ENCODE measurements around the gene FAM187B. TPM values are rescaled to one million over a fixed set of nuclear protein-coding genes. Genes with fewer than 3 reads are reported as not detected.

Gene FAM187B
- total RNA-seq, 3 donors from 2014 or later = not detected

DNA sequence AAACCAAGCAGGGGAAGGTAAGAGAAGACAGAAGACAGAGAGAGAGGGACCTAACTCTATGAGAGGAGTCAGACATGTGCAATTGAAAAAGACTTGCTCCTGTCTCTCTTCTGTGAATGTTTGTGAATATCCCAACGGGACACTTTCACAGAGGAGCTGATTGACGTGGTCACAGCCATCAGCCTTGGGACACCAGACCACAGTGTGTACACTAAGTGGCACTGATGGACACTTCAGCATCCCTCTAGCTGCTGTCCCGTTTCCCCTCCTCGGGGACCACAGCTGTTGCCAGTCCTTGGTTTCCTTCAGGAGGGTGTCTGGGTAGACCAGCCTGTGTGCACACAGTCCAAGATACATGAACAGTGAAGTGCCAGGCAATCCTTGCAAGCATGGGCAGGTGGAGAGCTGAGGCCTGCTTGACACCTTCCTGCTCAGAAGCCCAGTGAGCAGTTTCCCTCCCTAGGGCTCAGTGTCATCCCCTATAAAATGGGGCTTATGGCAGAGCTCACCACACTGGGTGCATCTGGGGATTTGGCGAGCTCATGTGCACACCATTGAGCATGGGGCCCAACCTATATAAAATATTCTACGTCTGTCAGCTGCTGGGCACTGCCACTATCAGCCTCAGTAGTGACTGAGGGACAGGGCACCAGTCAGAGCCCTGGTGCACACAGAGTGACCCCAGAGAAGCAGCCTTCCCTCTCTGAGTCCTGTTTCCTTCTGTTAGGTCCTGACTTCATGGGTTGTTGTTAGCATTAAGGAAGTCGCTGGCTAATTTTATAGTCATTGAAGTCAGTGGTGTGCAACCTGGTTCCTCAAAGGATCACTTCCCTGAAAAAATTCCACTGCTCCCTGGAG is 36.0 kb upstream of the FAM187B start:
- no peaks in the 10 kb centered on the region for H3K9me3 ChIP-seq
- TF ChIP-seq, protein P1, sequence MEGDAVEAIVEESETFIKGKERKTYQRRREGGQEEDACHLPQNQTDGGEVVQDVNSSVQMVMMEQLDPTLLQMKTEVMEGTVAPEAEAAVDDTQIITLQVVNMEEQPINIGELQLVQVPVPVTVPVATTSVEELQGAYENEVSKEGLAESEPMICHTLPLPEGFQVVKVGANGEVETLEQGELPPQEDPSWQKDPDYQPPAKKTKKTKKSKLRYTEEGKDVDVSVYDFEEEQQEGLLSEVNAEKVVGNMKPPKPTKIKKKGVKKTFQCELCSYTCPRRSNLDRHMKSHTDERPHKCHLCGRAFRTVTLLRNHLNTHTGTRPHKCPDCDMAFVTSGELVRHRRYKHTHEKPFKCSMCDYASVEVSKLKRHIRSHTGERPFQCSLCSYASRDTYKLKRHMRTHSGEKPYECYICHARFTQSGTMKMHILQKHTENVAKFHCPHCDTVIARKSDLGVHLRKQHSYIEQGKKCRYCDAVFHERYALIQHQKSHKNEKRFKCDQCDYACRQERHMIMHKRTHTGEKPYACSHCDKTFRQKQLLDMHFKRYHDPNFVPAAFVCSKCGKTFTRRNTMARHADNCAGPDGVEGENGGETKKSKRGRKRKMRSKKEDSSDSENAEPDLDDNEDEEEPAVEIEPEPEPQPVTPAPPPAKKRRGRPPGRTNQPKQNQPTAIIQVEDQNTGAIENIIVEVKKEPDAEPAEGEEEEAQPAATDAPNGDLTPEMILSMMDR (IDR thresholded peaks at IDR 0.05) = no peak
- H3K4me1 ChIP-seq (ENCODE audit: low read depth) = peaks cover 13% of the 10 kb centered on the region
- no peak overlapping the region for H3K4me3 ChIP-seq
- intact Hi-C loops (cut with DNase I, micrococcal nuclease) = no loop called here
- peak in 2 of 3 donors; percentile 15 to 17 for DNase-seq
- H3K36me3 ChIP-seq (ENCODE audit: low read depth) = no peaks in the 10 kb centered on the region
- ATAC-seq = no peak

DNA sequence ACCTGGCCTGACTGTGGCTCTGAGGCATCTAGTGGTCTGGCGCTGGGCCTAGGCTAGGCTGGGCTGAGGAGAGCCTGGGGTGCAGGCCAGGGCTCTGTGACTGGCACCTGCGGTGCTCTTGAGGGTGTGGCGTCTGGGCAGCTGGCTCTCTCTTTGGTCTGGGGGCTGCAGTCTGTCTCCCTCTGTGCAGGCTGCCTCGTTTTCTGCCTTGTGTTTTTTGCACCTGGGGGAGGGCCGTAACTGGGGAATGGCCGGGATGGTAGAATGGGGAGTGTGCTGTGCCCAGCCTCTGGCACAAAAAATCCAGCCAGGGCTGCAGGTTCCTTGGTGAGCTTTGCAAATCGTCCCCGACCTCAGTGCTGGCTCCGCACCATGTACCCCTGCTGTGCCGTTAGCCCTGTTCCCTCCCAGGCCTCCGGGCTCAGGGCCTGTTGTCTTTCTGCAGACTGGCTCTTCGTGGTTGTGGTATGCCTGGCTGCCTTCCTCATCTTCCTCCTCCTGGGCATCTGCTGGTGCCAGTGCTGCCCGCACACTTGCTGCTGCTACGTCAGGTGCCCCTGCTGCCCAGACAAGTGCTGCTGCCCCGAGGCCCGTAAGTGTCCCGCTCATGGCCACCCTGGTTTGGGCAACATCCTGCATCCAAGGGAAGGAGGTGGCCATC is 33.7 kb upstream of the FAM187B start:
- Histone ChIP-seq H3K4me3 (no peak overlapping the region), H3K36me3 (ENCODE audit: low read depth) (no peaks in the 10 kb centered on the region), H3K9me3 (no peaks in the 10 kb centered on the region), H3K4me1 (ENCODE audit: low read depth) (peaks cover 13% of the 10 kb centered on the region)
- peak in 1 of 3 donors; percentile 24 for DNase-seq
- TF ChIP-seq, protein P1 (IDR thresholded peaks at IDR 0.05) = no peak
- ATAC-seq = no peak
- intact Hi-C loops (cut with DNase I, micrococcal nuclease) = no loop called here

DNA sequence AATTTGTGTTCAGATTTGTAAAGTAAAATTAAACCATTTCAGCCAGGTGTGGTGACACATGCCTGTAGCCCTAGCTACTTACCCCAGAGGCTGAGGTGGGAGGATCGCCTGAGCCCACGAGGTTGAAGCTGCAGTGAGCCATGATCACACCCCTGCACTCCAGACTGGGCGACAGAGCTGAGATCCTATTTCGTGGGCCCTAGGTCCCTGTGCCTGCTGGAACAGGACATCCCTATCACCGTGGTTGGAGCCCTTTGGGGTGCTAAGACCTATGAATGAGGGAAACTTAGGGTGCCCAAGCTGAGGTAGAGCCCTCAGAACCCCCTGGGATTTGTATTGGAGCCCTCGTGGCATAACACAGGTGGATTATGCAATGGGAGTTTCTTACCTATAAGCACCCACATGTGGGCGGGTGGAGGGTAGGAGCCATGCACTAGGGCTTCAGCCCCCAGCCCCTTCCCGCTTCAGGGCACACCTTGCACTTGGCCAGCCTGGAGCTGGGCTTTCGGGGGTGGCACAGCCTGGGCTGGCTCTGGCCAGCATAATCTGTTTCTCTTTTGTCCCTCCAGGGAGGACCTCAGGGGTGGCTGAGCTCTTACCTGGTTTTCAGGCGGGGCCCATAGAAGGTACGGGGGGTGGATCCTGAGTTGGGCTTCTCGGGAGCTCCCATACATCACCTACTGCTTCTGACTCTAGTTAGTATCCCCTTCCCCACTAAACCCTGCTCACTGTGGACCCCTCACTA is 33.0 kb upstream of the FAM187B start:
- intact Hi-C loops (cut with DNase I, micrococcal nuclease) = no loop called here
- H3K36me3 ChIP-seq (ENCODE audit: low read depth) = no peaks in the 10 kb centered on the region
- H3K9me3 ChIP-seq = no peaks in the 10 kb centered on the region
- TF ChIP-seq, protein P1 (IDR thresholded peaks at IDR 0.05) = no peak
- peaks cover 8% of the 10 kb centered on the region for H3K4me1 ChIP-seq (ENCODE audit: low read depth)
- no peak overlapping the region for H3K4me3 ChIP-seq
- no peak for ATAC-seq
- DNase-seq = peak in 1 of 3 donors; percentile 18

DNA sequence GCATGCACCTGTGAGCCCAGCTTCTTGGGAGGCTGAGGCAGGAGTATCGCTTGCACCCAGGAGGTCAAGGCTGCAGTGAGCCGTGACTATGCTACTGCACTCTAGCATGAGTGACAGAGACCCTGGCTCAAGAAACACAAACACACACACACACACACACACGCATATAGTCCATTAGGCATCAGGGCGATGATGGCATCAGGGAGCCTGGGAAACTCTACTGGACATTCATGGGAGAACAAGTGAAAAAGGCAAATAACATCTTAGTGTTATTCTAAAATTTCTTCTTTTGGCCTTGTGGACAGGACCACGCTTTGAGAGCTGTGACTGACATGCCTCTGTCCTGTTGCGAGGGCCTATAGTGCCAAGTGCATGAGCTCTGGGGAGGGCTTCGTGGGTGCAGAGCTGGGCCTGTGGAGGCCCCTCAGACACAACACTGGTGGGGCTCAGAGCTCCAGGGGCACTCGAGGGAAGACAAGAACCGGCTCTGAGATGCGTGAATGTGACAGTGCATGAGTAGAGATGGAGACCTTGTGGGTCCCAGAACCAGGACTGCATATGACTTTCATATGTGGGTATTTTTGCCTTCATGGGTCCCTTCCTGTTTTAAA is 32.3 kb upstream of the FAM187B start:
- no peaks in the 10 kb centered on the region for H3K36me3 ChIP-seq (ENCODE audit: low read depth)
- H3K4me3 ChIP-seq = no peak overlapping the region
- no peak for ATAC-seq
- peaks cover 5% of the 10 kb centered on the region for H3K4me1 ChIP-seq (ENCODE audit: low read depth)
- DNase-seq = peak in 2 of 3 donors; percentile 13 to 17
- intact Hi-C loops (cut with DNase I, micrococcal nuclease) = no loop called here
- TF ChIP-seq, protein P1 (IDR thresholded peaks at IDR 0.05) = no peak
- no peaks in the 10 kb centered on the region for H3K9me3 ChIP-seq

DNA sequence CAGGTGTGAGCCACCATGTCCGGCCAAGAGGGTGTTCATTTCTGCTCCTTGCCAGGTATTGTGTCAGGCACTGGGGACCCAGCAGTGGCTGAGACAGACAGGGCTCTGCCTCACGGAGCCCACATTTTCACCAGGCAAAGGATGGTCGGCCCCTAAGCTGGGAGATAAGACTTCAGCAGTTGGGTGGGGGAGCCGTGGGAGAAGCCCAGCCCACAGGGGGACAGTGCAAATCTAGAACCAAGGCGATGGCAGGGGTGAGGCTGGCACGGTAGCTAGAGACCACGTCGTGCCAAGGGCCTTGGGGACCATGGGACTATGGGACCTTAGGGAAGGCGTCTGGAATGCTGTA is 28.5 kb upstream of the FAM187B start:
- Histone ChIP-seq H3K36me3 (ENCODE audit: low read depth) (no peaks in the 10 kb centered on the region), H3K9me3 (no peaks in the 10 kb centered on the region), H3K4me3 (no peak overlapping the region), H3K4me1 (ENCODE audit: low read depth) (no peaks in the 10 kb centered on the region)
- intact Hi-C loops (cut with DNase I, micrococcal nuclease) = no loop called here
- TF ChIP-seq, protein P1 (IDR thresholded peaks at IDR 0.05) = no peak
- DNase-seq (no peak), ATAC-seq (no peak)
